H9 (cell line): ENCODE data around the gene NINL. TPM values are rescaled to one million over a fixed set of nuclear protein-coding genes. Genes with fewer than 3 reads are reported as not detected.

Experiments
- DNase-seq: peaks from one replicate; pipeline ENCODE4 v3.0.0-alpha.2; 2017
- H2AFZ ChIP-seq: one replicate; pipeline ENCODE4 v1.6.1; 2013; ENCODE audit warnings: mild to moderate bottlenecking, low read length, control low read depth, moderate library complexity
- H2AK5ac ChIP-seq: 2 replicates; pipeline ENCODE4 v1.6.1; 2013; ENCODE audit warnings: low read length, control low read depth, mixed read lengths; ENCODE audit not compliant: insufficient read length
- H2BK120ac ChIP-seq: one replicate; pipeline ENCODE4 v1.6.1; 2013; ENCODE audit warnings: low read depth, mild to moderate bottlenecking, low read length, control low read depth, inconsistent platforms; ENCODE audit not compliant: poor library complexity, severe bottlenecking
- H2BK12ac ChIP-seq: 2 replicates; pipeline ENCODE4 v1.6.1; 2013; ENCODE audit warnings: low read length, control low read depth, mixed read lengths, low read depth; ENCODE audit not compliant: insufficient read length
- H2BK15ac ChIP-seq: 2 replicates; pipeline ENCODE4 v1.6.1; 2013; ENCODE audit warnings: low read depth, low read length, control low read depth
- H2BK20ac ChIP-seq: one replicate; pipeline ENCODE4 v1.6.1; 2013; ENCODE audit warnings: low read depth, mild to moderate bottlenecking, low read length, control low read depth, inconsistent platforms; ENCODE audit not compliant: poor library complexity, severe bottlenecking
- H2BK5ac ChIP-seq: 2 replicates; pipeline ENCODE4 v1.6.1; 2013; ENCODE audit warnings: low read length, control low read depth, mixed read lengths; ENCODE audit not compliant: insufficient read length
- H3K14ac ChIP-seq: 2 replicates; pipeline ENCODE4 v1.6.1; 2013; ENCODE audit warnings: low read length, control low read depth; ENCODE audit not compliant: insufficient read depth
- H3K18ac ChIP-seq: 2 replicates; pipeline ENCODE4 v1.6.1; 2013; ENCODE audit warnings: low read depth, mild to moderate bottlenecking, mixed read lengths, low read length, control low read depth; ENCODE audit not compliant: insufficient read length
- H3K23ac ChIP-seq: 2 replicates; pipeline ENCODE4 v1.6.1; 2013; ENCODE audit warnings: low read length, control low read depth, mixed read lengths, low read depth; ENCODE audit not compliant: insufficient read length
- H3K23me2 ChIP-seq: 2 replicates; pipeline ENCODE4 v1.6.1; 2013; ENCODE audit warnings: low read depth, mild to moderate bottlenecking, mixed read lengths, low read length, control low read depth; ENCODE audit not compliant: insufficient read length, poor library complexity, severe bottlenecking
- H3K27ac ChIP-seq: 2 replicates; pipeline ENCODE4 v1.5.1; 2013; ENCODE audit warnings: low read length, control low read depth, mixed read lengths, low read depth; ENCODE audit not compliant: insufficient read length
- H3K27me3 ChIP-seq: 2 replicates; pipeline ENCODE4 v1.6.1; 2013; ENCODE audit warnings: low read length, control low read depth, inconsistent platforms; ENCODE audit not compliant: insufficient read depth
- H3K4ac ChIP-seq: 2 replicates; pipeline ENCODE4 v1.6.1; 2013; ENCODE audit warnings: low read depth, mild to moderate bottlenecking, control low read depth, inconsistent platforms, low read length, moderate library complexity
- H3K4me1 ChIP-seq: 2 replicates; pipeline ENCODE4 v1.6.1; 2013; ENCODE audit warnings: low read length, control low read depth, inconsistent platforms; ENCODE audit not compliant: insufficient read depth
- H3K4me2 ChIP-seq: 2 replicates; pipeline ENCODE4 v1.6.1; 2013; ENCODE audit warnings: low read length, control low read depth, mixed read lengths; ENCODE audit not compliant: insufficient read length, insufficient read depth
- H3K56ac ChIP-seq: 2 replicates; pipeline ENCODE4 v1.6.1; 2013; ENCODE audit warnings: low read depth, mild to moderate bottlenecking, mixed read lengths, low read length, control low read depth; ENCODE audit not compliant: insufficient read length
- H3K79me1 ChIP-seq: 2 replicates; pipeline ENCODE4 v1.6.1; 2013; ENCODE audit warnings: low read depth, mild to moderate bottlenecking, moderate library complexity, low read length, control low read depth, inconsistent platforms; ENCODE audit not compliant: insufficient read depth, poor library complexity, severe bottlenecking
- H3K79me2 ChIP-seq: 2 replicates; pipeline ENCODE4 v1.6.1; 2013; ENCODE audit warnings: low read length, control low read depth, inconsistent platforms; ENCODE audit not compliant: insufficient read depth
- H3K9ac ChIP-seq: 2 replicates; pipeline ENCODE4 v1.6.1; 2013; ENCODE audit warnings: low read length, control low read depth, mixed read lengths; ENCODE audit not compliant: insufficient read length; ENCODE audit errors: extremely low read depth
- H3K9me3 ChIP-seq: one replicate; pipeline ENCODE4 v1.6.1; 2013; ENCODE audit warnings: low read depth, low read length, inconsistent platforms; ENCODE audit not compliant: control insufficient read depth
- H3T11ph ChIP-seq: one replicate; pipeline ENCODE4 v1.6.1; 2013; ENCODE audit warnings: mild to moderate bottlenecking, low read length, control low read depth, inconsistent platforms
- H4K20me1 ChIP-seq: one replicate; pipeline ENCODE4 v1.6.1; 2013; ENCODE audit not compliant: control insufficient read depth, insufficient read length, insufficient read depth
- H4K5ac ChIP-seq: 2 replicates; pipeline ENCODE4 v1.6.1; 2013; ENCODE audit warnings: low read depth, mild to moderate bottlenecking, mixed read lengths, low read length, control low read depth; ENCODE audit not compliant: insufficient read length
- H4K8ac ChIP-seq: replicated peaks from 2 replicates; pipeline ENCODE4 v1.6.1; 2013; ENCODE audit warnings: low read length, control low read depth, mixed read lengths, low read depth; ENCODE audit not compliant: insufficient read length
- H4K91ac ChIP-seq: 2 replicates; pipeline ENCODE4 v1.6.1; 2013; ENCODE audit warnings: low read depth, mild to moderate bottlenecking, moderate library complexity, mixed read lengths, low read length, control low read depth; ENCODE audit not compliant: insufficient read length
- H3K27ac Mint-ChIP-seq, 3 experiments: 2 replicates in 2 of 3; 3 replicates in 1 of 3; pipeline ENCODE4 v1.8.0; 2020 to 2021; ENCODE audit warnings: mixed read lengths in 3 of 3, mild to moderate bottlenecking in 1 of 3, moderate library complexity in 1 of 3
- H3K27me3 Mint-ChIP-seq: 2 replicates; pipeline ENCODE4 v1.8.0; 2021; ENCODE audit warnings: low read depth, mild to moderate bottlenecking, moderate library complexity, mixed read lengths
- H3K36me3 Mint-ChIP-seq, 3 experiments: 2 replicates in 2 of 3; 3 replicates in 1 of 3; pipeline ENCODE4 v1.8.0; 2020 to 2021; ENCODE audit warnings: low read depth in 3 of 3, mixed read lengths in 3 of 3; ENCODE audit not compliant: insufficient read depth in 1 of 3
- H3K4me1 Mint-ChIP-seq, 2 experiments: 2 replicates each; pipeline ENCODE4 v1.8.0; 2020; ENCODE audit warnings: mixed read lengths in 2 of 2
- H3K4me3 Mint-ChIP-seq, 2 experiments: 2 replicates in 1 of 2; 3 replicates in 1 of 2; pipeline ENCODE4 v1.8.0; 2020 to 2021; ENCODE audit warnings: mild to moderate bottlenecking in 2 of 2, mixed read lengths in 2 of 2, moderate library complexity in 1 of 2
- H3K9me3 Mint-ChIP-seq, 2 experiments: 2 replicates in 1 of 2; 3 replicates in 1 of 2; pipeline ENCODE4 v1.8.0; 2020; ENCODE audit warnings: mild to moderate bottlenecking in 2 of 2, mixed read lengths in 2 of 2, moderate library complexity in 1 of 2
- CTCF ChIP-seq: fragments of 200-600 bp; sonication (generic); conservative IDR thresholded peaks from 3 replicates; pipeline ENCODE4 v1.8.0; 2021; ENCODE audit warnings: antibody characterized with exemption, mild to moderate bottlenecking
- WGBS: extraction: QIAGEN DNeasy Blood & Tissue Kit; methylation state at CpG from one replicate; pipeline ENCODE4 v1.1.7; 2013; ENCODE audit warnings: missing lambda C conversion rate, low lambda C conversion rate, mixed read lengths; ENCODE audit not compliant: insufficient read length; ENCODE audit errors: extremely low coverage; 5-methylcytosine and 5-hydroxymethylcytosine counted together
- total RNA-seq: library from RNA; stranded (reverse); gene quantifications from 2 replicates; pipeline ENCODE4 v1.2.1, GENCODE V29; 2021

Gene NINL
- total RNA-seq, 1 experiment from 2014 or later, result 34.3 TPM

- Histone ChIP-seq H3K79me1 (no peaks in the 10 kb centered on the region), H3K4me1 (no peaks in the 10 kb centered on the region), H3K4me2 (peak overlapping the region; percentile 89), H4K8ac (no peak overlapping the region), H4K5ac (no peak overlapping the region), H2AFZ (no peak overlapping the region), H2AK5ac (no peak overlapping the region), H2BK20ac (no peak overlapping the region), H2BK120ac (no peak overlapping the region), H3K27me3 (no peaks in the 10 kb centered on the region), H4K20me1 (no peaks in the 10 kb centered on the region), H2BK15ac (no peak overlapping the region), H2BK5ac (no peak overlapping the region), H3T11ph (no peak overlapping the region), H3K14ac (no peak overlapping the region), H3K18ac (no peak overlapping the region), H4K91ac (no peak overlapping the region), H3K23ac (no peak overlapping the region), H3K9me3 (no peaks in the 10 kb centered on the region), H3K23me2 (peaks cover 2% of the 10 kb centered on the region), H3K4ac (no peak overlapping the region), H3K56ac (no peak overlapping the region), H3K27ac (no peak overlapping the region), H3K79me2 (peaks cover 12% of the 10 kb centered on the region; the same call in 1 of the 2 replicates), H2BK12ac (no peak overlapping the region), H3K9ac (no peak overlapping the region)
- peaks cover 16% of the 10 kb centered on the region in 2 experiments for H3K4me1 Mint-ChIP-seq
- H3K9me3 Mint-ChIP-seq, result peaks cover 11 to 15% of the 10 kb centered on the region in 2 experiments
- no peak for TF ChIP-seq CTCF
- DNase-seq, result no peak
- peak overlapping the region; percentile 1 to 85 (median 55); a peak in 6 of 7 replicates for H3K27ac Mint-ChIP-seq
- peak overlapping the region; percentile 91 to 94 for H3K4me3 Mint-ChIP-seq
- WGBS, result 100% methylated on average over 1 of the region's 5 CpGs
- H3K27me3 Mint-ChIP-seq, result no peaks in the 10 kb centered on the region; the same call in 1 of the 2 replicates
- H3K36me3 Mint-ChIP-seq, result peaks cover 18 to 31% (median 25%) of the 10 kb centered on the region in 3 experiments
These were observed 176.4 kb downstream of the NINL start for GRCh38 chr20:25408890-25409289.
